Measurements from ENCODE around the gene NUP98.
"Not testable (repeated sequence)": the region's sequence is repeated elsewhere in the genome, so short reads cannot be mapped to it uniquely, and the experiment has no call there.

Gene NUP98

DNA sequence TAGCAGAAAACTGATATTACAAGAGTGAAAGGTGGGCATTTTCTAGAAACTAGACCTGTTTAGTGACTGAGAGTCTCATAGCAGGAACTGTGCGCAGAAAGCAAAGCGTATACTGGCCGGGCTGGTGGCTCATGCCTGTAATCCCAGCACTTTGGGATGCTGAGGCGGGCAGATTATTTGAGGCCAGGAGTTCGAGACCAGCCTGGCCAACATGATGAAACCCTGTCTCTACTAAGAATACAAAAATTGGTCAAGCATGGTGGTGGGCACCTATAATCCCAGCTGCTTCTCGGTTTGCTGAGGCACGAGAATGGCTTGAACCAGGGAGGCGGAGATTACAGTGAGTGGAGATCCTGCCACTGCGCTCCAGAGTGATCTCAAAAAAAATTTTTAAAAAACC, 1.8 kb upstream of the NUP98 start:
- DNase-seq (ENCODE audit: low read depth, low spot score) = no peak

DNA sequence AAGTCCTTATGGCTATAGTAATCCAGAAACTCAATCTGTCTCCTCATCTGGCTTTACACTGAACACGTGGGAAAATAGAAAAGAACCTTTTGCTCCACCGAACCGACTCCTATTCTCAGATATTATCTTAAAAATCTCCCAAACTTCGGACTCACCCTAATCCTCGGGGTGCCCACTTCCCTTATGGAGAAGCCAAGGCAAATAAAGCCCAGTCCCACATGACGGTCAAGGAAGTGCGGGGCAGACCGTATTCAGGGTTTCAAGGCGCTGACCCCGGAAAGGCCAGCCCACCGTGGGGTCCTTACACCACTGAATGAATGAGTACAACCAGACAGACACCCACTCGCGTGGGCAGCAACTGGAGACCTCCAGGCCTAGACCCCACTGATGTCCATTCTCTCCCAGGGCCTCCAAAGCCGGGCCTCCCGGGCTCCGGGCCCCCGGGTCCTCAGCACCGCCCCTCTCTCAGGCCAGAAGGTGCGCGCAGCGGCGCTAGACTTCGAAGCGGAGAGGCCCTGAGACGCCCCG, 489 bp downstream of the NUP98 start:
- DNase-seq (ENCODE audit: low read depth, low spot score) = no peak

DNA sequence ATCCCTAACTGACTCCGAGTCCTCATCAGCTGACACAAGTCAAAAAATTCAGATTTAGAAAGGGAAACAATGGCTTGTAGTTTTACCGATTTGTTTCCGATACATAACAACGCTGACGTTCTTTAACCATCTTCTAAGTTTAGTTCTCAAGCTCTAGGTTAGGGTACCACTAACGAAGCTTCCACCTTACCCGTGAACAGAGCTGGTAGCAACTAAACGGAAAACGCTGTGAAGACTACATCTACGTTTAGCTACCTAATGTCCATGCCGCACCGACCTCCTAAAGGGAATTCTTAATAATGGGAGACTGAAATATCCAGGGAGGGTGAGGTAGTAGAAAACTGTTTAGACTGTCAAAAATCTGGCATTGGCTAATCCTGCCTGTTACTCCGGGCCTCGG, 1.0 kb downstream of the NUP98 start:
- no peak for DNase-seq (ENCODE audit: low read depth, low spot score)

DNA sequence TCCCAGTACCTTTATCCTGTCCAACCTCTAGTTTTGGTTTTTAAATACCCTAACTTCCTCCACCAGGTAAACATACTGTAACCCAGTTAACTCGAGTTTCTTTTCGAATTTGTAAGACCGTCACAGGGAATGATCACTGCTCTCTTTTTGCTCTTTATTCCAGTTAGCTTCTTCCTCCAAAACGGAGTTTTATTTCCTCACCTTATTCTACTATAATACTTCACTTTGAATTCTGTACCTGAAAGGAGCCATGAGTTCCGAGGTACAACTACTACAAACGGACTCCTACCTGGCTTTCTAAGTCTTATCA, 1.4 kb downstream of the NUP98 start:
- DNase-seq (ENCODE audit: low read depth, low spot score) = no peak

DNA sequence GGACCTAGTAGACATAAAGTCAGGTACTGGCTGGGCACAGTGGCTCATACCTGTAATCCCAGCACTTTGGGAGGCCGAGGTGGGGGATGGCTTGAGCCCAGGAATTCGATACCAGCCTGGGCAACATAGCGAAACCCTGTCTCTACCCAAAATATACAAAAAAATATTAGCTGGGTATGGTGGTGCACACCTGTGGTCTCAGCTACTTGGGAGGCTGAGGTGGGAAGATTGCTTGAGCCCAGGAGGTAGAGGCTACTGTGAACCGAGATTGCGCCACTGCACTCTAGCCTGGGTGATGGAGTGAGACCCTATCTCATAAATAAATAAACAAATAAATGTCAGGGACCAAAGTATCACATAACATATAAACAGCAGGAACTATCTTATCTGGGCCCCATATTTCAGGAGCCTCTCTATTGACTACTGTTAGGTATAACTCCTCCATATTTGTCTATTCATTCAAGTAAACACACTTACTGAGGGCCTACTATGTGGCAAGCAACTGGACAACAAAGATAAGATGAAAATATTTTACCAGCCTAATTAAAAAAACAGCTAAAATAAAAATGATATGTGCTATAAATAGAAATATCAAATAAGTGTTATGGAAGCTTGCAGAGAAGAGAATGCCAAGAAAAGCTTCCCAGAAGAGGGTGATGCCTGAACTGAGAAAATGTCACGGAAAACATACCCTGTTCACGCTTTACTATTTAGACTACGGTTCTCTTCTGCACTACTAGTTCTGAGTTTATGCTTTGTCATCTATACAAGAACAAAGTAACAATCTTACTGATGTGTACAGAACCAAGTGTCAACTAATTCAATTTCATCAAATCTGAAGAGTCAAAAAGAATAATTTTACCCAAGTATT, 2.0 kb downstream of the NUP98 start:
- DNase-seq (ENCODE audit: low read depth, low spot score) = no peak

GRCh38 chr11:3794387-3794786, 3.0 kb downstream of the NUP98 start:
- not testable (repeated sequence) for DNase-seq (ENCODE audit: low read depth, low spot score)

GRCh38 chr11:3786781-3787428, 10.4 kb downstream of the NUP98 start:
- DNase-seq (ENCODE audit: low read depth, low spot score) = no peak

DNA sequence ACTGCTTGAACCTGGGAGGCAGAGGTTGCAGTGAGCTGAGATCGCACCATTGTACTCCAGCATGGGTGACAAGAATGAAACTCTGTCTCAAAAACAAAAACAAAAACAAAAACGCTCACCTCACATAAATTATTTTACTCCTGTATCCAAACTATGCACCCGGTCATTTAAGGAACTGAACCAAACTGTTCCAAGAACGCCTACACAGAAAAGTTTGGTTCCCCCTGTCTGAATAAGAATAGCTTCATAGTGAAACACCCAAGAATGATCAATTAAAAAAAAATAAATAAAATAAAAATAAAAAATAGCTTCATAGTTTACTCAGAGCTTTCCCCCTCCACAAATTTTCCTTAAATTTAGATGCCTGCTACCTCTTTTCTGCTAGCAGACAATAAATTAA, 13.7 kb downstream of the NUP98 start:
- DNase-seq (ENCODE audit: low read depth, low spot score) = no peak

DNA sequence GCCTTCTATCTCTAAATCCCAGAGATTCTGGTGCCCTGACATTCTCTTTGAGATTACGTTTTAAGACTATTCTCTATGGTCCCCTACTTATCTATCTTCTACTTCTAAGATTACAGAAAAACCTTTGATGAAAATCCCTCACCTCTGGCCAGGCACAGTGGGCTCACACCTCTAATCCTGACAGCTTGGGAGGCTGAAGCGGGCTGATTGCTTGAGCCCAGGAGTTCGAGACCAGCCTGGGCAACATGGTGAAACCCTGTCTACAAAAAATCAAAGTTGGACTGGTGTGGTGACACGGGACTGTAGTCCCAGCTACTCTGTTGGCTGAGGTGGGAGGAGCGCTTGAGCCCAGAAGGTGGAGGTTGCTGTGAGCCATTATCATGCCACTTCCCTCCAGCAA, 14.4 kb downstream of the NUP98 start:
- no peak for DNase-seq (ENCODE audit: low read depth, low spot score)

GRCh38 chr11:3781423-3781822, 15.9 kb downstream of the NUP98 start:
- no peak for DNase-seq (ENCODE audit: low read depth, low spot score)

GRCh38 chr11:3775736-3776406, 21.5 kb downstream of the NUP98 start:
- DNase-seq (ENCODE audit: low read depth, low spot score) = no peak

GRCh38 chr11:3773180-3773579, 24.2 kb downstream of the NUP98 start:
- no peak for DNase-seq (ENCODE audit: low read depth, low spot score)

GRCh38 chr11:3767536-3767935, 29.8 kb downstream of the NUP98 start:
- no peak for DNase-seq (ENCODE audit: low read depth, low spot score)

DNA sequence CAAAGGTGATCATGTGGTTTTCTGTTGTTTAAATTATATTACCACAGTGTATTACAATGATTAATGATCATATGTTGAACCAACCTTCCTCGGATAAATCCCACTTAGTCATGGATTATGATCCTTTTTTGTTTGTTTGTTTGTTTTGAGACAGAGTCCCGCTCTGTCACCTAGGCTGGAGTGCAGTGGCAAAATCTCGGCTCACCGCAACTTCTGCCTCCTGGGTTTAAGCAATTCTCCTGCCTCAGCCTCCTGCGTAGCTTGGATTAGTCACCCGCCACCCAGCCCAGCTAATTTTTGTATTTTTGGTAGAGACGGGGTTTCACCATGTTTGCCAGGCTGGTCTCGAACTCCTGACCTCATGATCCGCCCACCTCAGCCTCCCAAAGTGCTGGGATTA, 30.5 kb downstream of the NUP98 start:
- not testable (repeated sequence) for DNase-seq (ENCODE audit: low read depth, low spot score)

GRCh38 chr11:3764266-3764665, 33.1 kb downstream of the NUP98 start:
- DNase-seq (ENCODE audit: low read depth, low spot score) = no peak

GRCh38 chr11:3755151-3755550, 42.2 kb downstream of the NUP98 start:
- no peak for DNase-seq (ENCODE audit: low read depth, low spot score)

DNA sequence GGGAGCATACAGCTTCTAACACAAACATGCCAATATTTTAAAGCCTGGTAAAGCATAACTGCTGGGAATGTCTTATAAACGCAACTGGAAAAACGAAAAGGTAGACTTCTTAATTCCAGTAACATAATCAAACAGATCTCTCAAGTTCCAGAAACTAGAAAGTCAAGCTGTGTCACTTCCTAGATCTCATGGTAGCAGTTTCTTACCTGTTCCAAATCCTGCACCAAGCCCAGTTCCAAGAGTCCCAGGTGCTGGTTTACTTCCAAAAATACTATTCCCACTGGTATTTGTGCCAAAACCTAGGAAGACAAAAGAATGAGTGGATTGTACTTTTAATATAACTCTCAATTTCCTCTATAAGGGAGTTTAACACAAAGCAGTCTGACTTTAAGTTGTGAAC, 44.2 kb downstream of the NUP98 start:
- no peak for DNase-seq (ENCODE audit: low read depth, low spot score)

GRCh38 chr11:3747704-3748103, 49.6 kb downstream of the NUP98 start:
- no peak for DNase-seq (ENCODE audit: low read depth, low spot score)

GRCh38 chr11:3745161-3745560, 52.2 kb downstream of the NUP98 start:
- DNase-seq (ENCODE audit: low read depth, low spot score) = no peak

DNA sequence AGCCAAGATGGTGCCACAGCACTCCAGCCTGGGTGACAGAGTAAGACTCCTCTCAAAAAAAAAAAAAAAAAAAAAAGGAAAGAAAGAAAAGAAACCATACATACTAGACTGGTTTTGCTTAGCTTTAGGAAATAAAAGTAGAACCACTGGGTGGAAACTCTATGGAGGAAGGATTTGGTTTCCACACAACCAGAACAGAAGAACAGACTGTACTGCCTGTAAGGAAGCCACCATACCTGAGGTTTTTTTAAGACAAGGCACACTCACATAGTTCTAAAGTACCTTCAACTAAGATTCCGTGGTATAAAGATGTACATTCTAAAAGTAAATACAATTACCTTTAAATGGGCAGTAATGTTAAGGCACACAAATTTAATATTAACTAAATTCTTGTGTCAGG, 58.6 kb downstream of the NUP98 start:
- DNase-seq (ENCODE audit: low read depth, low spot score) = no peak

DNA sequence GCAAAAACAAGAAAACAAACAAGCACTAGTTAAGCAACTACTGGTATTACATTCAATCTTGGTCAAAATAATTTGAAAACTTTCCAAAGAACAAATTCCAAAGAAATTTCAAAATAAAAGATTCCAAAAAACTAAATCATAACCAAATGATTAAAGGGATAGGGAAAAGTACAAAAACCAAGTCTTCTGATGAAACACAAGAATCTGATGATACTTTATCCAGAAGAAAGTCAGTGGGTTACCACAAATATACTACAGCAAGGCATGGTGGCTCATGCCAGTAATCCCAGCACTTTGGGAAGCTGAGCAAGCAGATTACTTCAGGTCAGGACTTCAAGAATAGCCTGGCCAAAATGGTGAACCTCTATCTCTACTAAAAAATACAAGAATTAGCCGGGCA, 59.1 kb downstream of the NUP98 start:
- no peak for DNase-seq (ENCODE audit: low read depth, low spot score)

- no peak for DNase-seq (ENCODE audit: low read depth, low spot score)
These were observed 59.9 kb downstream of the NUP98 start for GRCh38 chr11:3737386-3737933.
